ENCODE results near the gene AFF2.
"Not testable (repeated sequence)": the region's sequence is repeated elsewhere in the genome, so short reads cannot be mapped to it uniquely, and the experiment has no call there.

Gene AFF2

GRCh38 chrX:148661035-148661434 is 160.6 kb downstream of the AFF2 start:
- no peak overlapping the region for H3K27ac ChIP-seq
- TF ChIP-seq, protein P1, sequence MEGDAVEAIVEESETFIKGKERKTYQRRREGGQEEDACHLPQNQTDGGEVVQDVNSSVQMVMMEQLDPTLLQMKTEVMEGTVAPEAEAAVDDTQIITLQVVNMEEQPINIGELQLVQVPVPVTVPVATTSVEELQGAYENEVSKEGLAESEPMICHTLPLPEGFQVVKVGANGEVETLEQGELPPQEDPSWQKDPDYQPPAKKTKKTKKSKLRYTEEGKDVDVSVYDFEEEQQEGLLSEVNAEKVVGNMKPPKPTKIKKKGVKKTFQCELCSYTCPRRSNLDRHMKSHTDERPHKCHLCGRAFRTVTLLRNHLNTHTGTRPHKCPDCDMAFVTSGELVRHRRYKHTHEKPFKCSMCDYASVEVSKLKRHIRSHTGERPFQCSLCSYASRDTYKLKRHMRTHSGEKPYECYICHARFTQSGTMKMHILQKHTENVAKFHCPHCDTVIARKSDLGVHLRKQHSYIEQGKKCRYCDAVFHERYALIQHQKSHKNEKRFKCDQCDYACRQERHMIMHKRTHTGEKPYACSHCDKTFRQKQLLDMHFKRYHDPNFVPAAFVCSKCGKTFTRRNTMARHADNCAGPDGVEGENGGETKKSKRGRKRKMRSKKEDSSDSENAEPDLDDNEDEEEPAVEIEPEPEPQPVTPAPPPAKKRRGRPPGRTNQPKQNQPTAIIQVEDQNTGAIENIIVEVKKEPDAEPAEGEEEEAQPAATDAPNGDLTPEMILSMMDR (conservative IDR thresholded peaks at IDR 0.05): no peak

GRCh38 chrX:148662014-148662413 is 161.6 kb downstream of the AFF2 start:
- TF ChIP-seq, protein P1 (conservative IDR thresholded peaks at IDR 0.05): no peak
- H3K27ac ChIP-seq: no peak overlapping the region

GRCh38 chrX:148664171-148664570 is 163.8 kb downstream of the AFF2 start:
- TF ChIP-seq, protein P1 (conservative IDR thresholded peaks at IDR 0.05): no peak
- no peak overlapping the region for H3K27ac ChIP-seq

DNA sequence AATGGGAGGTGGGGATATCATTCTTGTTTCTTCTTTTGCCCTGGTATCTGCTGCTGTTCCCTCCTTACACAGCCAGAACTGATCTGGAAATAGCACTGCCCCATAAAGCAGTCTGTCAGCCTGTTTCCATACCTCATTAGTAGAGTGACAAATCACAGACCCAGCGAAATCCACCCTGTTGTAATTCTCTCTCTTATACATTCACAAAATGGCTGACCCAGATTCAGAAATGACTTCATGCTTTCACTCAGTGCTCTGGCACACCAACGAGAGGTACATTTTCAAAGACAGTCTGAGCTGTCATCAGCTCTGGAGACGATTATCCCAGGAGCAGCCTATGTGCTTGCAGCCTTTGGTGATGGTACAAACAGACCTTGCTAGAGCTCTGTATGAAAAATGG is 164.6 kb downstream of the AFF2 start:
- TF ChIP-seq, protein P1 (conservative IDR thresholded peaks at IDR 0.05): no peak
- no peak overlapping the region for H3K27ac ChIP-seq

DNA sequence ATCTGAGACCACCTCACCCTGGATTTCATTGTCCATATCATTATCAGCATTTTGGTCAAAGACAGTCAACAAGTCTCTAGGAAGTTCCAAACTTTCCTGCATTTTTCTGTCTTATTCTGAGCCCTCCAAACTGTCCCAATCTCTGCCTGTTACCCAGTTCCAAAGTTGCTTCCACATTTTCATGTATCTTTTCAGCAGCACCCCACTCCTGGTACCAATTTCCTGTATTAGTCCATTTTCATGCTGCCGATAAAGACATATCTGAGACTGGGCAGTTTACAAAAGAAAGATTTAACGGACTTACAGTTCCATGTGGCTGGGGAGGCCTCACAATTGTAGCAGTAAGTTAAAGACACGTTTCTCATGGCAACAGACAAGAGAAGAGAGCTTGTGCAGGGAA is 168.8 kb downstream of the AFF2 start:
- not testable (repeated sequence) for H3K27ac ChIP-seq

DNA sequence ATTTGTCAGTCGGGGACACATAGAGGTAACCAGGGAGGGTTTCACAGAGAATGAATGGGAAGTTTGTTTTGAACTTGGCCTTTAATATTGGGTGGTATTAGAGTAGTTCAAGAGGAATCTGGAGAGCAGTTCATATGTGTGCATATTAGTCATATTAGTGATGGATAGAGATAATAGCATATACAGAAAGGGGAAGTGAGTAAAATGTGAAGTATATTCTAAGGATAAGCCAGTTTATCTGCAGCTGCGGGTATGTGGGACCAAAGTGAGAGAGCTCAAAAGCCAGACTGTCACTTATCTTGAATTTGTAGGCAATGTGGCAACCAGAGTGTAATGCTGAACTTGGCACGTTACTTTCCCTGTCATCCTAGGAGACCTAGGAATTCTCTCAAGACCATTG is 169.9 kb downstream of the AFF2 start:
- H3K27ac ChIP-seq: no peak overlapping the region
- TF ChIP-seq, protein P1 (conservative IDR thresholded peaks at IDR 0.05): no peak

DNA sequence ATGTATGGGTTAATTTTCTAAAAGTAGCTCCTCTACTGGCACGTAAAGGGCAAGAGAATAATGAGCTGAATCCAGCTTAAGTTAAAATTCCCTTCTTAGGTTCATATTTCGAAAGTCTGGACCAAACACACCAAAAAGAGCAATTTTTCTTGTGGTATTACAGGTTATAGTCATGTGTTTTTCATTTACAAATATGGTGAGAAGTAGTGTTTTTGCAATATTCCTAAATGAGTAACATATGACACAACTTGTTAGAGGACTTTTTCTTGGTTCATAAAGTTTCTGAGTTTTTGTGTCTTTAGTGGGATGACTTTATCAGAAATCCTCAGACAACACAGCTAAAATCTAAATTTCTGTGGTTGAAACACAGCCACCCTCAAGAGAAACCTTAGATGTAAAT is 172.1 kb downstream of the AFF2 start:
- no peak overlapping the region for H3K27ac ChIP-seq
- TF ChIP-seq, protein P1 (conservative IDR thresholded peaks at IDR 0.05): no peak

DNA sequence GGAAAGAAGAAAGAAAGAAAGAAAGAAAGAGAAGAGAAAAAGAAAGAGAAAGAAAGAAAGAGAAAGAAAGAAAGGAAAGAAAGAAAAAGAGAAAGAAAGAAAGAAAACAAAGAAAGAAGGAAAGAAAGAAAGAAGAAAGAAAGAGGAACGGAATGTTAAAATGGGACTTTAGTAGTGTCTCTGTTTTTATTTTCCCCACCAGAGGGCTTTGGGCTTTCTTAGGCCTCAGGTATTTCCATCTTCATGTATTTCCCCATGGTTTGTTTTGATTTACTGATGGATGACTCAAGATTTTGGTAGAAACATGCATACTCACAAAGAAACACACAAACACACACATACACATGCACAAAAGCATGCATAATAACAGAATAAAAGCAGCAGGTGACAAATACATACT is 181.2 kb downstream of the AFF2 start:
- TF ChIP-seq, protein P1 (conservative IDR thresholded peaks at IDR 0.05): peak; percentile 41
- no peak overlapping the region for H3K27ac ChIP-seq
